ENCODE data around the gene PIGA.

The PIGA gene

DNA sequence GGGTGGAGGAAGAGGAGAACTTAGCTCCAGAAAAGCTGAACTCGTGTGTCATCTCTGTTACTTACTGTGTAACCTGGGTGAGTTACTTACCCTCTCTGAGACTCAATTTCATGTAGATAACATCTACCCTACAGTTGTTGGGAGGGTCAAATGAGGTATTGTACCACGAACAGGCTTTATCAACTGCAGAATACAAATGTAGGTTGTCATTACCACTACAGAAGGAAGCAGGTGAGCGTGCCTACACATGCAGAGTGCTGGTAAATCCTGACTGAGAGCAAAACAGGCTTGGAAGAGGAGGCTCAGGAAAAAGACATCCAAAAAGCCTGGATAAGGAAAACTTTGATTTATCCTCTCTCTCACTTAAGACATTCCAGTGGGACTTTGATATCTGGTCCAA lies 7.2 kb downstream of the PIGA start:
- H3K27ac ChIP-seq (ENCODE audit: low read depth, low read length), result no peak overlapping the region
- no peaks in the 10 kb centered on the region for H3F3A ChIP-seq (ENCODE audit: insufficient read depth)
- no peaks in the 10 kb centered on the region for H4K20me1 ChIP-seq (ENCODE audit: low read depth, low read length)
- no peaks in the 10 kb centered on the region for H3K79me2 ChIP-seq (ENCODE audit: insufficient read depth, low read length)
- TF ChIP-seq EZH2phosphoT487 (conservative IDR thresholded peaks at IDR 0.05; ENCODE audit: low read length), result no peak
- TF ChIP-seq, protein P1, sequence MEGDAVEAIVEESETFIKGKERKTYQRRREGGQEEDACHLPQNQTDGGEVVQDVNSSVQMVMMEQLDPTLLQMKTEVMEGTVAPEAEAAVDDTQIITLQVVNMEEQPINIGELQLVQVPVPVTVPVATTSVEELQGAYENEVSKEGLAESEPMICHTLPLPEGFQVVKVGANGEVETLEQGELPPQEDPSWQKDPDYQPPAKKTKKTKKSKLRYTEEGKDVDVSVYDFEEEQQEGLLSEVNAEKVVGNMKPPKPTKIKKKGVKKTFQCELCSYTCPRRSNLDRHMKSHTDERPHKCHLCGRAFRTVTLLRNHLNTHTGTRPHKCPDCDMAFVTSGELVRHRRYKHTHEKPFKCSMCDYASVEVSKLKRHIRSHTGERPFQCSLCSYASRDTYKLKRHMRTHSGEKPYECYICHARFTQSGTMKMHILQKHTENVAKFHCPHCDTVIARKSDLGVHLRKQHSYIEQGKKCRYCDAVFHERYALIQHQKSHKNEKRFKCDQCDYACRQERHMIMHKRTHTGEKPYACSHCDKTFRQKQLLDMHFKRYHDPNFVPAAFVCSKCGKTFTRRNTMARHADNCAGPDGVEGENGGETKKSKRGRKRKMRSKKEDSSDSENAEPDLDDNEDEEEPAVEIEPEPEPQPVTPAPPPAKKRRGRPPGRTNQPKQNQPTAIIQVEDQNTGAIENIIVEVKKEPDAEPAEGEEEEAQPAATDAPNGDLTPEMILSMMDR (IDR thresholded peaks at IDR 0.05; ENCODE audit: insufficient read depth, low read length, poor library complexity, severe bottlenecking), result no peak
- no peaks in the 10 kb centered on the region for H3K9me2 ChIP-seq (replicated peaks; ENCODE audit: insufficient read depth, low read length)
- H3K9ac ChIP-seq (ENCODE audit: low read length), result no peak overlapping the region
- H3K4me3 ChIP-seq (ENCODE audit: insufficient read depth, low read length, poor library complexity, severe bottlenecking), result no peak overlapping the region
- no peak overlapping the region for H3K4me2 ChIP-seq (ENCODE audit: low read depth, low read length, poor library complexity, severe bottlenecking)
- H3K36me3 ChIP-seq (ENCODE audit: low read length), result no peaks in the 10 kb centered on the region
- no peaks in the 10 kb centered on the region for H3K9me3 ChIP-seq (ENCODE audit: insufficient read depth, low read length)
- no peaks in the 10 kb centered on the region for H3K27me3 ChIP-seq (ENCODE audit: low read length)
- H2AFZ ChIP-seq (ENCODE audit: low read depth, low read length, severe bottlenecking), result no peak overlapping the region

DNA sequence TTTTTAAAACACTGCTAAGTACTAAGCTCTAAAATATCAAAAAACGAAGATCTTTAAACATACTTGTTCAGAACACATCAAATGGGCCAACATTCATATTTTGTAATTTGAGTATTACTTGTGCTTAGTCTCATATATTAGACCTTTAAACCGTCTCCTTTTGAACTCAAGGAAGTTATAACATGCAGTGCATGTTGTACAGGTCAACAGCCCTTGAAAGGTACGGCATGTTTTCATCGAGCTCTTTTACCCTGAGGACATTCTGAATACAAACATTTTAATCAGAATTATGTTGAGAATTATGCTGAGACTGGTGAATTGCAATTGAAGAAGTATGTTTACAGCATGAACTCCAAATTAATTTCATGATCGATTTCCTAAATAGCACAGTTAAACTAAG lies 12.9 kb downstream of the PIGA start:
- no peak overlapping the region for H3K9ac ChIP-seq (ENCODE audit: low read length)
- no peaks in the 10 kb centered on the region for H3K27me3 ChIP-seq (ENCODE audit: low read length)
- no peaks in the 10 kb centered on the region for H3K79me2 ChIP-seq (ENCODE audit: insufficient read depth, low read length)
- H4K20me1 ChIP-seq (ENCODE audit: low read depth, low read length), result no peaks in the 10 kb centered on the region
- no peaks in the 10 kb centered on the region for H3K9me2 ChIP-seq (replicated peaks; ENCODE audit: insufficient read depth, low read length)
- H3K36me3 ChIP-seq (ENCODE audit: low read length), result no peaks in the 10 kb centered on the region; the same call in 1 of the 2 replicates
- TF ChIP-seq EZH2phosphoT487 (conservative IDR thresholded peaks at IDR 0.05; ENCODE audit: low read length), result no peak
- TF ChIP-seq, protein P1 (IDR thresholded peaks at IDR 0.05; ENCODE audit: insufficient read depth, low read length, poor library complexity, severe bottlenecking), result no peak
- no peak overlapping the region for H2AFZ ChIP-seq (ENCODE audit: low read depth, low read length, severe bottlenecking)
- H3K4me2 ChIP-seq (ENCODE audit: low read depth, low read length, poor library complexity, severe bottlenecking), result no peak overlapping the region
- no peaks in the 10 kb centered on the region for H3F3A ChIP-seq (ENCODE audit: insufficient read depth)
- no peak overlapping the region for H3K27ac ChIP-seq (ENCODE audit: low read depth, low read length)
- H3K4me3 ChIP-seq (ENCODE audit: insufficient read depth, low read length, poor library complexity, severe bottlenecking), result no peak overlapping the region
- H3K9me3 ChIP-seq (ENCODE audit: insufficient read depth, low read length), result no peaks in the 10 kb centered on the region

DNA sequence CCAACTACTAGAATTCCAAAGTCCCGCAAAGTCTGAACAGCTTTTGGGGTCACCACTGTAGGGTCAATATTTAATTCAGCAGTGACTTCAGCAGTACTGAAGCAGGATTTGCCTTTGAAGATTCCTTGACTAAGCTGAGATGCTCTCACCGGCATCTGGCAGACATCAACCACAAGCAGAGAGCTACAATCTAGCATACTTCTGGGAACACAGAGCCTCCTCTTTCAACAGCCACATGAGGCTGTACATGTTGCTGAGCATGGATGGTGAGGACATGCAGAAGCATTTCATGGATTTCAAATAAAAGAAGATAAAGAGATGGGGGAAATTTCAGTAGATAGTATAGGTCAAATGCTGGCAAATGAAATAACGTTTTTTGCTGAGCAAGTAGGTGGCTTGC lies 13.3 kb downstream of the PIGA start:
- no peaks in the 10 kb centered on the region for H4K20me1 ChIP-seq (ENCODE audit: low read depth, low read length)
- H3K79me2 ChIP-seq (ENCODE audit: insufficient read depth, low read length), result no peaks in the 10 kb centered on the region
- H3K9me3 ChIP-seq (ENCODE audit: insufficient read depth, low read length), result no peaks in the 10 kb centered on the region
- no peak overlapping the region for H2AFZ ChIP-seq (ENCODE audit: low read depth, low read length, severe bottlenecking)
- H3K9me2 ChIP-seq (replicated peaks; ENCODE audit: insufficient read depth, low read length), result no peaks in the 10 kb centered on the region
- no peak overlapping the region for H3K4me3 ChIP-seq (ENCODE audit: insufficient read depth, low read length, poor library complexity, severe bottlenecking)
- H3K27me3 ChIP-seq (ENCODE audit: low read length), result no peaks in the 10 kb centered on the region
- H3K36me3 ChIP-seq (ENCODE audit: low read length), result no peaks in the 10 kb centered on the region; the same call in 1 of the 2 replicates
- TF ChIP-seq EZH2phosphoT487 (conservative IDR thresholded peaks at IDR 0.05; ENCODE audit: low read length), result no peak
- TF ChIP-seq, protein P1 (IDR thresholded peaks at IDR 0.05; ENCODE audit: insufficient read depth, low read length, poor library complexity, severe bottlenecking), result no peak
- H3K4me2 ChIP-seq (ENCODE audit: low read depth, low read length, poor library complexity, severe bottlenecking), result no peak overlapping the region
- no peaks in the 10 kb centered on the region for H3F3A ChIP-seq (ENCODE audit: insufficient read depth)
- H3K9ac ChIP-seq (ENCODE audit: low read length), result no peak overlapping the region
- no peak overlapping the region for H3K27ac ChIP-seq (ENCODE audit: low read depth, low read length)
